K562 (cell line): ENCODE results near the gene MVD. TPM values are rescaled to one million over a fixed set of nuclear protein-coding genes. Genes with fewer than 3 reads are reported as not detected.
A peak's percentile ranks its signal among the peaks of the same experiment; 100 is the strongest.

Source experiments
- ATAC-seq: fragments of 200-7000 bp; cut with Tn5 transposase; 3 replicates; pipeline ENCODE4 v1.9.1; 2020; ENCODE audit warnings: moderate library complexity
- BruUV-seq: library from RNA; stranded (reverse); fragments of 400-500 nt; replicated peaks from 2 replicates; lab custom pipeline; 2021; lab: Mats Ljungman, UMichigan
- CTCF ChIA-PET: fragments of 300-600 bp; formaldehyde crosslinking; extraction: SDS; loops from one replicate; lab custom pipeline; 2021; ENCODE audit warnings: low intra/inter-chr PET ratio; lab: Yijun Ruan, JAX
- POLR2A ChIA-PET: fragments of 300-600, 350-650 bp; sonication (Branson Sonifier 250); formaldehyde crosslinking; extraction: SDS; loops from one replicate; lab custom pipeline; 2021; ENCODE audit warnings: antibody characterized with exemption, inconsistent platforms; lab: Yijun Ruan, JAX
- DNase-seq, 4 experiments: peaks; one replicate each; pipeline versions ENCODE4 v3.0.0 to v3.0.0-alpha.2; 2011 to 2018; ENCODE audit warnings: low spot score in 3 of 4, mixed read lengths in 3 of 4; ENCODE audit errors: extremely low read depth in 1 of 4
- FAIRE-seq: peaks from 2 replicates; lab custom pipeline; 2011; peaks lifted over from hg19 to GRCh38; lab: Jason Lieb, UNC
- H2AFZ ChIP-seq: 2 replicates; pipeline ENCODE4 v1.6.0; 2011; ENCODE audit warnings: low read depth, low read length, control low read depth, inconsistent platforms
- H3K27ac ChIP-seq: fragments of 200-600 bp; 3 replicates; pipeline ENCODE4 v1.8.0; 2011; ENCODE audit warnings: low read depth, mild to moderate bottlenecking, control low read depth, inconsistent platforms, low read length, moderate library complexity, mixed read lengths; ENCODE audit errors: extremely low read depth
- H3K27me3 ChIP-seq, 2 experiments: fragments of 300-600 bp in 1 of 2; 2 replicates in 1 of 2; 3 replicates in 1 of 2; pipeline versions ENCODE4 v1.6.0 to v1.8.0; 2011; ENCODE audit warnings: inconsistent platforms in 2 of 2, low read length in 2 of 2, mild to moderate bottlenecking in 1 of 2, mixed read lengths in 1 of 2, moderate library complexity in 1 of 2; ENCODE audit not compliant: control insufficient read depth in 2 of 2, insufficient read depth in 2 of 2
- H3K36me3 ChIP-seq: fragments of 300-600 bp; 3 replicates; pipeline ENCODE4 v1.8.0; 2011; ENCODE audit warnings: mild to moderate bottlenecking, low read length, inconsistent platforms; ENCODE audit not compliant: control insufficient read depth, insufficient read depth
- H3K4me1 ChIP-seq, 2 experiments: fragments of 200-600 bp in 1 of 2; replicated peaks in 1 of 2; 2 replicates in 1 of 2; 3 replicates in 1 of 2; pipeline versions ENCODE4 v1.5.1 to v1.8.0; 2011; ENCODE audit warnings: inconsistent platforms in 2 of 2, low read length in 2 of 2, mild to moderate bottlenecking in 1 of 2, mixed read lengths in 1 of 2, moderate library complexity in 1 of 2; ENCODE audit not compliant: control insufficient read depth in 2 of 2, insufficient read depth in 2 of 2
- H3K4me2 ChIP-seq: 2 replicates; pipeline ENCODE4 v1.6.1; 2011; ENCODE audit warnings: low read length, control low read depth, inconsistent platforms, mixed read lengths; ENCODE audit not compliant: insufficient read depth
- H3K4me3 ChIP-seq: fragments of 200-600 bp; sonication (generic), shearing (Covaris generic); 2 replicates; pipeline ENCODE4 v1.5.1; 2016; ENCODE audit warnings: control low read depth, inconsistent platforms
- H3K79me2 ChIP-seq: fragments of 200-600 bp; 3 replicates; pipeline ENCODE4 v1.8.0; 2011; ENCODE audit warnings: low read length, inconsistent platforms; ENCODE audit not compliant: control insufficient read depth, insufficient read depth
- H3K9ac ChIP-seq, 2 experiments: 2 replicates each; pipeline versions ENCODE4 v1.6.0 to v1.6.1; 2011; ENCODE audit warnings: low read depth in 2 of 2, low read length in 2 of 2, control low read depth in 1 of 2, inconsistent platforms in 1 of 2, mild to moderate bottlenecking in 1 of 2, mixed read lengths in 1 of 2; ENCODE audit not compliant: insufficient read depth in 1 of 2
- H3K9me1 ChIP-seq: one replicate; pipeline ENCODE4 v1.6.0; 2011; ENCODE audit warnings: inconsistent platforms, mild to moderate bottlenecking, low read length, moderate library complexity; ENCODE audit not compliant: control insufficient read depth, insufficient read depth
- H3K9me3 ChIP-seq: replicated peaks from 2 replicates; pipeline ENCODE4 v1.5.1; 2011; ENCODE audit warnings: low read depth, low read length, inconsistent platforms; ENCODE audit not compliant: control insufficient read depth, insufficient read depth
- H4K20me1 ChIP-seq: replicated peaks from 2 replicates; pipeline ENCODE4 v1.6.1; 2011; ENCODE audit warnings: low read length, inconsistent platforms, mixed read lengths; ENCODE audit not compliant: control insufficient read depth, insufficient read depth
- ETS1 ChIP-seq: conservative IDR thresholded peaks from 2 replicates; pipeline ENCODE4 v1.6.1; 2011; ENCODE audit warnings: low read depth, mild to moderate bottlenecking, low read length; ENCODE audit not compliant: control insufficient read depth
- GMEB1 ChIP-seq: fragments of 250-450 bp; sonication (Bioruptor Pico); IDR thresholded peaks from 2 replicates; pipeline ENCODE4 v1.4.0; 2020; ENCODE audit warnings: mild to moderate bottlenecking
- HDGF ChIP-seq: fragments of 450-650 bp; IDR thresholded peaks from 2 replicates; pipeline ENCODE4 v1.6.1; 2016
- KHSRP ChIP-seq: fragments of 450-650 bp; IDR thresholded peaks from 2 replicates; pipeline ENCODE4 v1.6.1; 2017
- MLLT1 ChIP-seq, 2 experiments: fragments of 450-650 bp; IDR thresholded peaks; 2 replicates each; pipeline ENCODE4 v1.6.1; 2016
- NONO ChIP-seq, 2 experiments: fragments of 200-400 bp in 1 of 2; fragments of 450-650 bp in 1 of 2; formaldehyde crosslinking in 1 of 2; IDR thresholded peaks; 2 replicates each; pipeline ENCODE4 v1.6.1; 2017; ENCODE audit warnings: low read depth in 2 of 2, mild to moderate bottlenecking in 2 of 2, moderate library complexity in 2 of 2, low read length in 1 of 2
- NRF1 ChIP-seq, 2 experiments: fragments of 450-650 bp; IDR thresholded peaks in 1 of 2; conservative IDR thresholded peaks in 1 of 2; 2 replicates each; pipeline ENCODE4 v1.6.1; 2014; ENCODE audit warnings: mild to moderate bottlenecking in 2 of 2
- PRDM10 ChIP-seq: fragments of 450-650 bp; IDR thresholded peaks from 2 replicates; pipeline ENCODE4 v1.6.1; 2018; ENCODE audit not compliant: partially characterized antibody
- RBFOX2 ChIP-seq: fragments of 200-400 bp; formaldehyde crosslinking; IDR thresholded peaks from 2 replicates; pipeline ENCODE4 v1.6.1; 2017; ENCODE audit warnings: low read depth, mild to moderate bottlenecking, low read length, moderate library complexity
- TSC22D4 ChIP-seq: fragments of 450-650 bp; IDR thresholded peaks from 2 replicates; pipeline ENCODE4 v1.6.1; 2016; ENCODE audit warnings: missing genetic modification characterization, missing biosample characterization, control low read depth
- ZC3H4 ChIP-seq: sonication (generic); formaldehyde crosslinking; IDR thresholded peaks from 2 replicates; pipeline ENCODE4 v1.9.0; 2021; ENCODE audit warnings: missing genetic modification reagents, borderline replicate concordance
- ZKSCAN8 ChIP-seq: fragments of 200-800 bp; sonication (Bioruptor generic); IDR thresholded peaks from 2 replicates; pipeline ENCODE4 v1.6.1; 2016; ENCODE audit warnings: missing genetic modification characterization, missing compliant biosample characterization
- ZNF12 ChIP-seq: sonication (generic); formaldehyde crosslinking; IDR thresholded peaks from 2 replicates; pipeline ENCODE4 v1.4.0; 2020; ENCODE audit warnings: mild to moderate bottlenecking, missing genetic modification reagents
- WGBS: fragments of 100-300 bp; shearing (Covaris generic); methylation state at CpG from one replicate; pipeline ENCODE4 v1.1.6; 2016; ENCODE audit warnings: low coverage, mixed read lengths; ENCODE audit not compliant: insufficient coverage; ENCODE audit errors: missing lambda C conversion rate; 5-methylcytosine and 5-hydroxymethylcytosine counted together
- in situ Hi-C: fragments of 300-500 bp; cut with MboI; formaldehyde crosslinking; loops from 4 replicates; pipeline ENCODE4 v1.15.0; 2018; ENCODE audit warnings: inconsistent platforms, mixed read lengths
- intact Hi-C: fragments of 100-400 bp; cut with micrococcal nuclease; formaldehyde crosslinking; loops from 2 replicates; pipeline ENCODE4 v1.14.2; 2022
- polyA plus RNA-seq, 8 experiments: library from polyadenylated mRNA; depleted of rRNA in 4 of 8; stranded (reverse) in 5 of 8; unstranded in 3 of 8; fragments of >200 nt; fragmentation: Nextera tagmentation in 2 of 8; fragmentation: Illumina TruSeq in 1 of 8; extraction: Ambion mirVana in 2 of 8; extraction: Trizol in 1 of 8; gene quantifications; 2 replicates each; pipeline versions ENCODE4 v1.2.1 to v1.2.3, GENCODE V29; 2011 to 2014; ENCODE audit warnings: inconsistent platforms in 1 of 8, missing spikeins in 1 of 8
- total RNA-seq, 7 experiments: library from RNA; depleted of rRNA in 6 of 7; stranded (reverse); fragments of >200 nt in 6 of 7; fragmentation: Illumina TruSeq in 2 of 7; extraction: Trizol in 2 of 7; gene quantifications; 2 replicates each; pipeline versions ENCODE4 v1.2.1 to v1.2.3, GENCODE V29; 2011 to 2021; ENCODE audit warnings: low replicate concordance in 1 of 7

The MVD gene
- total and polyA plus RNA-seq, 9 of the 15 experiments (the other 6 are each of a cell fraction or from before 2014, with no cell fraction given) = 12.2 to 141 (median 45.3) TPM

GRCh38 chr16:88614818-88615580 lies 47.9 kb downstream of the MVD start:
- peak overlapping the region in 1 of 2 experiments; percentile 18; a peak in 1 of 4 replicates for H3K9ac ChIP-seq
- no peak for TF ChIP-seq ZC3H4 (CRISPR knock-in tag)
- no peak for TF ChIP-seq NRF1 (conservative IDR thresholded peaks at IDR 0.05 in 1 of 2, IDR thresholded peaks at IDR 0.05 in 1 of 2)
- TF ChIP-seq NONO (IDR thresholded peaks at IDR 0.05; ENCODE audit: low read depth in 2 of 2, low read length in 1 of 2) = no peak
- no peak for TF ChIP-seq ETS1
- TF ChIP-seq GMEB1 (CRISPR knock-in tag) = no peak
- no peak for TF ChIP-seq RBFOX2
- no peak for TF ChIP-seq TSC22D4 (tag)
- TF ChIP-seq MLLT1 (IDR thresholded peaks at IDR 0.05) = no peak
- TF ChIP-seq ZNF12 = no peak
- no peak for TF ChIP-seq PRDM10
- TF ChIP-seq ZKSCAN8 = no peak
- no peak for TF ChIP-seq KHSRP
- no peak for TF ChIP-seq HDGF
- TF ChIP-seq, all 486 proteins: peak for 0
- no peak overlapping the region for H2AFZ ChIP-seq
- H3K27ac ChIP-seq = no peak overlapping the region
- no peaks in the 10 kb centered on the region for H3K27me3 ChIP-seq
- H3K4me2 ChIP-seq = no peak overlapping the region
- ATAC-seq (no peak), DNase-seq (no peak), FAIRE-seq (no peak)
- BruUV-seq = no TSS peak
- WGBS = 91% methylated on average over 18 of the region's 19 CpGs
- no peaks in the 10 kb centered on the region for H3K9me3 ChIP-seq
- in situ Hi-C loops (no loop called here), intact Hi-C loops (no loop called here)
- peaks cover 24 to 45% of the 10 kb centered on the region in 2 experiments; a peak in 4 of 5 replicates for H3K4me1 ChIP-seq
- ChIA-PET POLR2A (no interaction called here), CTCF (no interaction called here)
- peaks cover 89% of the 10 kb centered on the region; the same call in 2 of the 3 replicates for H3K36me3 ChIP-seq
- H3K9me1 ChIP-seq = peaks cover 15% of the 10 kb centered on the region
- peaks cover 26% of the 10 kb centered on the region; the same call in 1 of the 2 replicates for H4K20me1 ChIP-seq
- no peak overlapping the region for H3K4me3 ChIP-seq
- peaks cover 53% of the 10 kb centered on the region for H3K79me2 ChIP-seq
